ENCODE results near the gene TSGA10IP. TPM values are rescaled to one million over a fixed set of nuclear protein-coding genes. Genes with fewer than 3 reads are reported as not detected.

The TSGA10IP gene
- total RNA-seq, 1 experiment from 2014 or later, result not detected

GRCh38 chr11:65967329-65967934 lies 22.2 kb downstream of the TSGA10IP start:
- Histone ChIP-seq H2AFZ (ENCODE audit: low read depth, low read length, poor library complexity, severe bottlenecking) (no peak overlapping the region), H3K9ac (ENCODE audit: low read length) (no peak overlapping the region), H3K27me3 (ENCODE audit: insufficient read depth, low read length) (no peaks in the 10 kb centered on the region), H3K4me1 (ENCODE audit: control insufficient read depth in 1 of 2, insufficient read depth in 2 of 2, low read length in 2 of 2) (peaks cover 8 to 9% of the 10 kb centered on the region in 2 experiments; a peak in 3 of 4 replicates), H3K36me3 (ENCODE audit: control insufficient read depth in 1 of 2, insufficient read depth in 2 of 2, low read length in 2 of 2) (peaks cover 33 to 46% of the 10 kb centered on the region in 2 experiments; a peak in 3 of 4 replicates), H3K27ac (ENCODE audit: low read depth, low read length) (no peak overlapping the region), H3K79me2 (ENCODE audit: insufficient read depth, low read length) (peaks cover 44% of the 10 kb centered on the region), H3K4me2 (ENCODE audit: low read length) (no peak overlapping the region), H3K4me3 (replicated peaks in 1 of 2; ENCODE audit: low read depth in 1 of 2, low read length in 2 of 2) (no peak overlapping the region), H3K9me3 (ENCODE audit: control insufficient read depth in 1 of 2, insufficient read depth in 1 of 2, low read depth in 1 of 2, low read length in 2 of 2) (no peaks in the 10 kb centered on the region), H3K9me2 (ENCODE audit: insufficient read depth) (no peaks in the 10 kb centered on the region), H4K20me1 (ENCODE audit: insufficient read depth) (no peaks in the 10 kb centered on the region)
- no peak for TF ChIP-seq ZNF274 (IDR thresholded peaks at IDR 0.05; ENCODE audit: low read depth, low read length)
- no peak for TF ChIP-seq ATF3 (IDR thresholded peaks at IDR 0.05)
- no peak for TF ChIP-seq SRF (IDR thresholded peaks at IDR 0.05; ENCODE audit: low read depth)
- TF ChIP-seq ZBTB33 (IDR thresholded peaks at IDR 0.05; ENCODE audit: extremely low read depth, insufficient replicate concordance, low read length), result no peak
- no peak for TF ChIP-seq RAD21 (IDR thresholded peaks at IDR 0.05; ENCODE audit: low read depth)
- TF ChIP-seq EGR1 (IDR thresholded peaks at IDR 0.05; ENCODE audit: low read depth), result no peak
- TF ChIP-seq MAX (IDR thresholded peaks at IDR 0.05), result no peak
- TF ChIP-seq REST (IDR thresholded peaks at IDR 0.05; ENCODE audit: low read depth), result no peak
- TF ChIP-seq SIN3A (IDR thresholded peaks at IDR 0.05; ENCODE audit: low read depth), result no peak
- TF ChIP-seq SP1 (IDR thresholded peaks at IDR 0.05; ENCODE audit: low read depth), result no peak
- no peak for TF ChIP-seq CBX3 (IDR thresholded peaks at IDR 0.05; ENCODE audit: low read depth)
- no peak for TF ChIP-seq YY1 (IDR thresholded peaks at IDR 0.05; ENCODE audit: extremely low read depth, insufficient replicate concordance, low read depth, low read length)
- TF ChIP-seq CTCF (IDR thresholded peaks at IDR 0.05 in 2 of 3, conservative IDR thresholded peaks at IDR 0.05 in 1 of 3; ENCODE audit: borderline replicate concordance in 1 of 3, insufficient read depth in 1 of 3, low read depth in 2 of 3, low read length in 2 of 3), result no peak
- no peak for TF ChIP-seq EZH2 (IDR thresholded peaks at IDR 0.05)
- intact Hi-C loops (cut with micrococcal nuclease), result no loop called here
- RAD21 ChIA-PET (ENCODE audit: low non-redundant PET in 1 of 2, low total read pairs in 2 of 2, uncharacterized antibody in 2 of 2, unreplicated experiment in 2 of 2), result no interaction called here
- CTCF ChIA-PET, result no interaction called here
- POLR2A ChIA-PET, result no interaction called here
- no peak for ATAC-seq
- DNase-seq (ENCODE audit: low read depth, low spot score), result no peak
- no TSS peak for BruUV-seq (replicated peaks)
